Tibial nerve (tissue), 4 donors: ENCODE results near the gene TMEM132C.

Source experiments
- CTCF ChIP-seq, 5 experiments: fragments of 200-600 bp in 3 of 5; fragments of 450-650 bp in 2 of 5; sonication (generic) in 3 of 5; IDR thresholded peaks; one replicate each; pipeline ENCODE4 v1.5.1; 2016 to 2019; ENCODE audit warnings: antibody characterized with exemption in 5 of 5, mild to moderate bottlenecking in 3 of 5, moderate library complexity in 2 of 5
- EP300 ChIP-seq, 2 donors: sonication (generic); formaldehyde crosslinking; IDR thresholded peaks; one replicate each; pipeline ENCODE4 v1.6.1; 2017; ENCODE audit warnings: antibody characterized with exemption in 2 of 2, mild to moderate bottlenecking in 1 of 2
- POLR2A ChIP-seq, 2 donors: fragments of 450-650 bp; IDR thresholded peaks; one replicate each; pipeline ENCODE4 v1.6.1; 2017; ENCODE audit warnings: antibody characterized with exemption in 2 of 2, mild to moderate bottlenecking in 2 of 2, moderate library complexity in 2 of 2

GRCh38 chr12:128643155-128643554 lies 376.2 kb downstream of the TMEM132C start:
- TF ChIP-seq CTCF (IDR thresholded peaks at IDR 0.05) (no peak), POLR2A (IDR thresholded peaks at IDR 0.05) (no peak), EP300 (IDR thresholded peaks at IDR 0.05) (no peak)
